Adrenal gland (tissue), 12 donors: ENCODE results near the gene NUP98. TPM values are rescaled to one million over a fixed set of nuclear protein-coding genes. Genes with fewer than 3 reads are reported as not detected.

Experiments
- DNase-seq, 7 donors: peaks; one replicate each; pipeline ENCODE4 v3.0.0-alpha.2; 2019 to 2020
- H3K27ac ChIP-seq, 5 donors: fragments of 200-600 bp; sonication (generic) in 4 of 5; 1 replicate in 3 of 5; 2 replicates in 2 of 5; pipeline versions ENCODE4 v1.5.1 to v1.8.0; 2016 to 2020; ENCODE audit warnings: mild to moderate bottlenecking in 1 of 5
- H3K27me3 ChIP-seq: fragments of 200-600 bp; 2 replicates; pipeline ENCODE4 v1.8.0; 2021
- H3K36me3 ChIP-seq, 2 donors: fragments of 200-600 bp; replicated peaks in 1 of 2; 1 replicate in 1 of 2; 2 replicates in 1 of 2; pipeline versions ENCODE4 v1.5.1 to v1.8.0; 2018 to 2022
- H3K4me1 ChIP-seq, 2 donors: fragments of 200-600 bp; replicated peaks in 1 of 2; 1 replicate in 1 of 2; 2 replicates in 1 of 2; pipeline versions ENCODE4 v1.5.1 to v1.8.0; 2018 to 2021
- H3K4me3 ChIP-seq, 4 donors: fragments of 200-600 bp; sonication (generic) in 3 of 4; one replicate each; pipeline ENCODE4 v1.5.1; 2016 to 2018
- H3K9me3 ChIP-seq, 3 donors: fragments of 200-600 bp; sonication (generic) in 1 of 3; replicated peaks in 1 of 3; 1 replicate in 2 of 3; 2 replicates in 1 of 3; pipeline versions ENCODE4 v1.5.1 to v1.8.0; 2016 to 2021
- POLR2A ChIP-seq, 2 donors: fragments of 450-650 bp; IDR thresholded peaks; one replicate each; pipeline ENCODE4 v1.6.1; 2017; ENCODE audit warnings: antibody characterized with exemption in 2 of 2, mild to moderate bottlenecking in 2 of 2, moderate library complexity in 1 of 2
- WGBS, 4 donors: extraction: QIAGEN DNeasy Blood & Tissue Kit in 2 of 4; methylation state at CpG; one replicate each; pipeline versions ENCODE4 v1.1.5 to v1.1.7; 2013 to 2017; 5-methylcytosine and 5-hydroxymethylcytosine counted together
- intact Hi-C, 2 donors: fragments of 100-400 bp; cut with DNase I; formaldehyde crosslinking; loops; one replicate each; pipeline versions ENCODE4 v1.14.1 to v1.15.0; 2022 to 2023
- polyA plus RNA-seq, 3 donors: library from polyadenylated mRNA; stranded (reverse); fragments of 200-250 nt in 2 of 3; fragments of 350-450 nt in 1 of 3; fragmentation: Illumina TruSeq in 1 of 3; extraction: RNeasy Lipid Tissue Mini Kit (QIAGEN cat#74804) in 1 of 3; gene quantifications; one replicate each; pipeline ENCODE4 v1.2.3, GENCODE V29; 2013 to 2014
- total RNA-seq, 9 donors: library from RNA; depleted of rRNA in 4 of 9; stranded (reverse); fragments of >200 nt in 4 of 9; fragments of 120-200 nt in 1 of 9; fragmentation: NEBNext Ultra II Directional in 1 of 9; extraction: Animal tissue kit (Norgen Biotek cat#: 25700) in 1 of 9; gene quantifications; one replicate each; pipeline versions ENCODE4 v1.1.0 to v1.2.4, GENCODE V29; 2013 to 2023
- TF ChIP-seq, protein P1 (sequence below), 6 experiments: fragments of 450-650 bp in 4 of 6; fragments of 200-600 bp in 2 of 6; sonication (generic) in 1 of 6; IDR thresholded peaks; 1 replicate in 5 of 6; 2 replicates in 1 of 6; pipeline versions ENCODE4 v1.5.1 to v1.8.0; 2016 to 2021; ENCODE audit warnings: antibody characterized with exemption in 6 of 6, mild to moderate bottlenecking in 2 of 6, moderate library complexity in 1 of 6
- donor health status: healthy with polysubstance abuse.
- donor health status: Bipolar disorder and iron deficiency.
- donor health status: DM: yes; HTN: yes; CAD: no.
- donor health status: DM: no; HTN: no; CAD: no.
- donor health status: DM: no; HTN: no; CAD: no.
- donor health status: DM: yes; HTN: yes; CAD: no.

The NUP98 gene
- total and polyA plus RNA-seq, 12 donors: 14.6 to 226 (median 56.9) TPM

DNA sequence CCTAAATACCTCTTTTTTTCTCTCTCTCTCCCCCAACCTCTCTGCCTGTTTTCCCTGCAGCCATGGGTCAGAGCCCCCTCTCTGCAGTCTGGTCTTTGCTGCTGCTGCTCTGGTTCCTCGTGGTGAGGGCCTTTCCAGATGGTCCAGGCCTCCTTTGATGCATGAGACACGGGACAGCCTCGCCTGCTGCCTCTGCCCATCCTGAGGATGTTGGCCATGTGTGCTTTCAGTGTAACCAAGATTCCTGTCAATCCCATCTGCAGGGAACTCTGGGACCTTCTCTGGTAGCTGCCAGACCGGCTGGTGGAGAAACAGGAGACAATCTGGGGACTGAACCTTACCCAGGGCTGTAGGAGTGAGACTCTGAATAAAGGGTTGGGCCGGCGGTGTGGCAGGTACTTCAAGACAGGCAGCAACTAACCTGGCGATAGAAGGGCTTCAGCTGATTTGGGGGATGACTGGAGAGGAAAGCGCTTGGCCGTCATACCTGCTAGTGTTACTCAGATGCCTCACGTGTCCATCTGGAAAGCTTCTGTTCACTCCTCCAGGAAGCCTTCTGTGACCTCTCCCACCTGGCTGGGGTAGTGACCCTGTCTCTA is 133.2 kb downstream of the NUP98 start:
- H3K27me3 ChIP-seq: no peaks in the 10 kb centered on the region
- H3K9me3 ChIP-seq: no peaks in the 10 kb centered on the region
- 87 to 92% (median 91%) methylated on average over 10 of the region's 10 CpGs for WGBS, 4 donors
- DNase-seq: no peak
- H3K36me3 ChIP-seq: peaks cover 0 to 33% of the 10 kb centered on the region in 2 donors
- no peak for TF ChIP-seq POLR2A (IDR thresholded peaks at IDR 0.05)
- TF ChIP-seq, protein P1, sequence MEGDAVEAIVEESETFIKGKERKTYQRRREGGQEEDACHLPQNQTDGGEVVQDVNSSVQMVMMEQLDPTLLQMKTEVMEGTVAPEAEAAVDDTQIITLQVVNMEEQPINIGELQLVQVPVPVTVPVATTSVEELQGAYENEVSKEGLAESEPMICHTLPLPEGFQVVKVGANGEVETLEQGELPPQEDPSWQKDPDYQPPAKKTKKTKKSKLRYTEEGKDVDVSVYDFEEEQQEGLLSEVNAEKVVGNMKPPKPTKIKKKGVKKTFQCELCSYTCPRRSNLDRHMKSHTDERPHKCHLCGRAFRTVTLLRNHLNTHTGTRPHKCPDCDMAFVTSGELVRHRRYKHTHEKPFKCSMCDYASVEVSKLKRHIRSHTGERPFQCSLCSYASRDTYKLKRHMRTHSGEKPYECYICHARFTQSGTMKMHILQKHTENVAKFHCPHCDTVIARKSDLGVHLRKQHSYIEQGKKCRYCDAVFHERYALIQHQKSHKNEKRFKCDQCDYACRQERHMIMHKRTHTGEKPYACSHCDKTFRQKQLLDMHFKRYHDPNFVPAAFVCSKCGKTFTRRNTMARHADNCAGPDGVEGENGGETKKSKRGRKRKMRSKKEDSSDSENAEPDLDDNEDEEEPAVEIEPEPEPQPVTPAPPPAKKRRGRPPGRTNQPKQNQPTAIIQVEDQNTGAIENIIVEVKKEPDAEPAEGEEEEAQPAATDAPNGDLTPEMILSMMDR (IDR thresholded peaks at IDR 0.05): no peak
- H3K27ac ChIP-seq: no peak overlapping the region
- H3K4me1 ChIP-seq: no peaks in the 10 kb centered on the region
- intact Hi-C loops: no loop called here
- no peak overlapping the region for H3K4me3 ChIP-seq

DNA sequence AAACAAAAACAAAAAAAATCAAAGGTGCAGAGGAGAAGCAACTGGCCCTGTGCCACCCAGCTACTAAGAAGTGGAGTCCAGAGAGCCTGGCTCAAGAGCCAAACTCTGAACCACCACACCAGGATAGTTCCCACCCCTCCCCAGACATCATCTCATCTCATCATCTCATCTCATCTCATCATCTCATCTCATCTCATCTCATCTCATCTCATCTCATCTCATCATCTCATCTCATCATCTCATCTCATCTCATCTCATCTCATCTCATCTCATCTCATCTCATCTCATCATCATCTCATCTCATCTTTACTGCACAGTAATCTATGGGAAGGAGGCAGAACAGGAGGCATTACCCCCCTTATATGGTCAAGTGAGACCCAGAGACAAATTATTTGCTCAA is 134.5 kb downstream of the NUP98 start:
- H3K4me1 ChIP-seq: no peaks in the 10 kb centered on the region
- no peak overlapping the region for H3K27ac ChIP-seq
- intact Hi-C loops: no loop called here
- no peak for DNase-seq
- H3K27me3 ChIP-seq: no peaks in the 10 kb centered on the region
- no peak overlapping the region for H3K4me3 ChIP-seq
- TF ChIP-seq POLR2A (IDR thresholded peaks at IDR 0.05): no peak
- TF ChIP-seq, protein P1 (IDR thresholded peaks at IDR 0.05): no peak
- no peaks in the 10 kb centered on the region for H3K9me3 ChIP-seq
- peaks cover 0 to 25% of the 10 kb centered on the region in 2 donors for H3K36me3 ChIP-seq

DNA sequence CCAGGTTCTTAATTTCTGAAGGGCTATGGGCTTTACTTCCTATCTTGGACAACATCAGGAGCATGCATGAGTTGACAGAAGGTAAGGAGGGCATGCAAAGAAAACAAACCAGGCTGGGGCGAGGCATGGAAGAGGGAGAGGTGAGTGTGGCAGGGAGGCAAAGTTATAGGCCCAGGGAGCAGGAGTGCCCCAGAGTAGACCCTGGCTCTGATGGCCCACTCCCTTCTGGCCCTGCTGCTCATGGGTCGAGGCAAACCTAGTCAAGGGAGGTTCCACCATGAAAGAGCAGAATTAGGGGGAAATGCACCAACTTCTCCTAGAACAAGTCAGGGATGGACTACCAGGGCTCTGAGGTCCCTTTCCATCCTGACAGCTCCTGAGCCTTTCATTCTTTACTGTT is 136.4 kb downstream of the NUP98 start:
- TF ChIP-seq, protein P1 (IDR thresholded peaks at IDR 0.05): no peak
- no peak for TF ChIP-seq POLR2A (IDR thresholded peaks at IDR 0.05)
- H3K4me3 ChIP-seq: no peak overlapping the region
- H3K27me3 ChIP-seq: no peaks in the 10 kb centered on the region
- intact Hi-C loops: no loop called here
- no peaks in the 10 kb centered on the region for H3K4me1 ChIP-seq
- H3K27ac ChIP-seq: no peak overlapping the region
- H3K36me3 ChIP-seq: peaks cover 0 to 7% of the 10 kb centered on the region in 2 donors
- no peaks in the 10 kb centered on the region for H3K9me3 ChIP-seq
- no peak for DNase-seq
- WGBS, 4 donors: 83 to 97% (median 87%) methylated on average over 2 of the region's 2 CpGs

DNA sequence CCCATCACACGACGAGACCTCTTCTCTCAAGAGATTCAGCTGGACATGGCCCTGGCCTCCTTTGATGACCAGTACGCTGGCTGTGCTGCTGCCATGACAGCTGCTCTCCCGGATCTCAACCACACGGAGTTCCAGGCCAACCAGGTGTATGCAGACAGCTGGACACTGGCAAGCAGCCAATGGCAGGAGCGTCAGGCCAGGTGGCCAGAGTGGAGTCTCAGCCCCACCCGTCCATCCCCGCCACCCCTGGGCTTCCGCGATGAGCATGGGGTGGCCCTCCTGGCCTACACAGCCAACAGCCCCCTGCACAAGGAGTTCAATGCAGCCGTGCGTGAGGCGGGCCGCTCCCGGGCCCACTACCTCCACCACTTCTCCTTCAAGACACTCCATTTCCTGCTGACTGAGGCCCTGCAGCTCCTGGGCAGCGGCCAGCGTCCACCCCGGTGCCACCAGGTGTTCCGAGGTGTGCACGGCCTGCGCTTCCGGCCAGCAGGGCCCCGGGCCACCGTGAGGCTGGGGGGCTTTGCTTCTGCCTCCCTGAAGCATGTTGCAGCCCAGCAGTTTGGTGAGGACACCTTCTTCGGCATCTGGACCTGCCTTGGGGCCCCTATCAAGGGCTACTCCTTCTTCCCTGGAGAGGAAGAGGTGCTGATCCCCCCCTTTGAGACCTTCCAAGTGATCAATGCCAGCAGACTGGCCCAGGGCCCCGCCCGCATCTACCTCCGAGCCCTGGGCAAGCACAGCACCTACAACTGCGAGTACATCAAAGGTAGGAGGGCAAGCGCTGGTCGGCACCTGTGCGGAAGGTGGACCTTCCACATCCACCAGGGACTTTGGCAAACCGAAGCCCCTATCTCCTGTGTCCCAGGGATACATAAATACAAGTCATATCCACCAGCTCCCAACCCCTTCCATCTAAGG is 137.5 kb downstream of the NUP98 start:
- Histone ChIP-seq H3K4me1 (no peaks in the 10 kb centered on the region), H3K4me3 (no peak overlapping the region), H3K9me3 (no peaks in the 10 kb centered on the region), H3K27ac (no peak overlapping the region), H3K36me3 (no peaks in the 10 kb centered on the region), H3K27me3 (no peaks in the 10 kb centered on the region)
- intact Hi-C loops: no loop called here
- TF ChIP-seq POLR2A (IDR thresholded peaks at IDR 0.05): no peak
- TF ChIP-seq, protein P1 (IDR thresholded peaks at IDR 0.05): no peak
- no peak for DNase-seq
- WGBS, 4 donors: 89 to 92% (median 91%) methylated on average over 25 to 33 of the region's 33 CpGs
